ENCODE data around the gene SCAF4. TPM values are rescaled to one million over a fixed set of nuclear protein-coding genes. Genes with fewer than 3 reads are reported as not detected.

The SCAF4 gene
- total RNA-seq, 5 donors from 2014 or later (not counting 1 experiment from before 2014, with no cell fraction given) = 57.5 to 71.9 (median 62.4) TPM

- no peaks in the 10 kb centered on the region for H3K9me3 ChIP-seq
- no peaks in the 10 kb centered on the region for H3K4me1 ChIP-seq (ENCODE audit: control insufficient read depth in 1 of 2, extremely low read depth in 1 of 2, insufficient read depth in 2 of 2, low read length in 2 of 2)
- no peaks in the 10 kb centered on the region for H3K36me3 ChIP-seq (ENCODE audit: control insufficient read depth in 2 of 2, extremely low read depth in 1 of 2, insufficient read depth in 1 of 2, low read length in 1 of 2)
- Mint-ChIP-seq H3K27me3 (no peaks in the 10 kb centered on the region), H3K27ac (no peak overlapping the region), H3K9me3 (no peaks in the 10 kb centered on the region), H3K36me3 (peaks cover 3% of the 10 kb centered on the region), H3K4me1 (no peaks in the 10 kb centered on the region), H3K4me3 (no peak overlapping the region)
- CTCF ChIA-PET = no interaction called here
- 93% methylated on average over 6 of the region's 8 CpGs for whole genome bisulfite sequencing (ENCODE audit: insufficient coverage)
- H3K4me3 ChIP-seq (ENCODE audit: control insufficient read depth in 1 of 2, extremely low read depth in 1 of 2, low read length in 1 of 2) = no peak overlapping the region
- POLR2A ChIA-PET = no interaction called here
- H3K27me3 ChIP-seq (replicated peaks in 1 of 2; ENCODE audit: control insufficient read depth in 2 of 2, extremely low read depth in 1 of 2, insufficient read depth in 2 of 2, low read length in 1 of 2) = peaks cover 0 to 2% of the 10 kb centered on the region in 2 experiments
- ATAC-seq (replicated peaks in 1 of 4) (no peak), DNase-seq (no peak)
- no peak overlapping the region for H3K27ac ChIP-seq (ENCODE audit: low read length)
These were observed 101.8 kb downstream of the SCAF4 start for GRCh38 chr21:31629972-31630711.

- POLR2A ChIA-PET = no interaction called here
- WGBS (ENCODE audit: insufficient coverage) = 95% methylated on average over 3 of the region's 11 CpGs
- H3K27ac Mint-ChIP-seq = no peak overlapping the region
These were observed 106.9 kb downstream of the SCAF4 start for GRCh38 chr21:31624961-31625491.

GRCh38 chr21:31624181-31624580 lies 107.7 kb downstream of the SCAF4 start:
- Histone ChIP-seq H3K4me3 (ENCODE audit: control insufficient read depth in 1 of 2, extremely low read depth in 1 of 2, low read length in 1 of 2) (no peak overlapping the region), H3K27ac (ENCODE audit: low read length) (no peak overlapping the region), H3K4me1 (ENCODE audit: control insufficient read depth in 1 of 2, extremely low read depth in 1 of 2, insufficient read depth in 2 of 2, low read length in 2 of 2) (peaks cover 3 to 7% of the 10 kb centered on the region in 2 experiments), H3K27me3 (replicated peaks in 1 of 2; ENCODE audit: control insufficient read depth in 2 of 2, extremely low read depth in 1 of 2, insufficient read depth in 2 of 2, low read length in 1 of 2) (peaks cover 0 to 4% of the 10 kb centered on the region in 2 experiments), H3K36me3 (ENCODE audit: control insufficient read depth in 2 of 2, extremely low read depth in 1 of 2, insufficient read depth in 1 of 2, low read length in 1 of 2) (no peaks in the 10 kb centered on the region), H3K9me3 (no peaks in the 10 kb centered on the region)
- Mint-ChIP-seq H3K4me3 (no peak overlapping the region), H3K36me3 (no peaks in the 10 kb centered on the region), H3K27me3 (peaks cover 0 to 3% of the 10 kb centered on the region in 2 donors), H3K9me3 (peaks cover 0 to under 1% (median 0%) of the 10 kb centered on the region in 3 donors), H3K27ac (no peak overlapping the region), H3K4me1 (peaks cover 7 to 9% (median 9%) of the 10 kb centered on the region in 3 donors)
- CTCF ChIA-PET = no interaction called here
- DNase-seq = no peak
- WGBS (ENCODE audit: insufficient coverage) = no CpG with 5 or more reads among the region's 3 CpGs
- no peak for ATAC-seq (replicated peaks in 1 of 4)
- POLR2A ChIA-PET = interaction anchor here in 1 of 2 donors (0.5 kb wide), 1 partner anchor 65 kb away, joined by 3 read pairs; no protein-coding TSS in a partner anchor

More at GRCh38 chr21:31624961-31625491, 106.9 kb downstream of the SCAF4 start:
- ATAC-seq (replicated peaks in 1 of 4) (no peak), DNase-seq (no peak)
- Histone ChIP-seq H3K27me3 (replicated peaks in 1 of 2; ENCODE audit: control insufficient read depth in 2 of 2, extremely low read depth in 1 of 2, insufficient read depth in 2 of 2, low read length in 1 of 2) (peaks cover 0 to 4% of the 10 kb centered on the region in 2 experiments), H3K4me1 (ENCODE audit: control insufficient read depth in 1 of 2, extremely low read depth in 1 of 2, insufficient read depth in 2 of 2, low read length in 2 of 2) (peaks cover 3 to 7% of the 10 kb centered on the region in 2 experiments), H3K4me3 (ENCODE audit: control insufficient read depth in 1 of 2, extremely low read depth in 1 of 2, low read length in 1 of 2) (no peak overlapping the region), H3K36me3 (ENCODE audit: control insufficient read depth in 2 of 2, extremely low read depth in 1 of 2, insufficient read depth in 1 of 2, low read length in 1 of 2) (no peaks in the 10 kb centered on the region), H3K27ac (ENCODE audit: low read length) (no peak overlapping the region), H3K9me3 (no peaks in the 10 kb centered on the region)
- Mint-ChIP-seq H3K9me3 (no peaks in the 10 kb centered on the region), H3K27me3 (peaks cover 0 to 3% of the 10 kb centered on the region in 2 donors), H3K4me1 (peaks cover 7 to 9% (median 9%) of the 10 kb centered on the region in 3 donors), H3K36me3 (no peaks in the 10 kb centered on the region), H3K4me3 (no peak overlapping the region)
- CTCF ChIA-PET = no interaction called here

- peaks cover 7 to 9% (median 9%) of the 10 kb centered on the region in 3 donors for H3K4me1 Mint-ChIP-seq
- Histone ChIP-seq H3K4me1 (ENCODE audit: control insufficient read depth in 1 of 2, extremely low read depth in 1 of 2, insufficient read depth in 2 of 2, low read length in 2 of 2) (peaks cover 3 to 7% of the 10 kb centered on the region in 2 experiments), H3K27ac (ENCODE audit: low read length) (no peak overlapping the region), H3K27me3 (replicated peaks in 1 of 2; ENCODE audit: control insufficient read depth in 2 of 2, extremely low read depth in 1 of 2, insufficient read depth in 2 of 2, low read length in 1 of 2) (peaks cover 0 to 4% of the 10 kb centered on the region in 2 experiments), H3K4me3 (ENCODE audit: control insufficient read depth in 1 of 2, extremely low read depth in 1 of 2, low read length in 1 of 2) (no peak overlapping the region), H3K9me3 (no peaks in the 10 kb centered on the region), H3K36me3 (ENCODE audit: control insufficient read depth in 2 of 2, extremely low read depth in 1 of 2, insufficient read depth in 1 of 2, low read length in 1 of 2) (no peaks in the 10 kb centered on the region)
- H3K4me3 Mint-ChIP-seq = no peak overlapping the region
- POLR2A ChIA-PET = interaction anchor here in 1 of 2 donors (0.5 kb wide), 1 partner anchor 65 kb away, joined by 3 read pairs; no protein-coding TSS in a partner anchor
- DNase-seq = no peak
- no peaks in the 10 kb centered on the region for H3K36me3 Mint-ChIP-seq
- no peak for ATAC-seq (replicated peaks in 1 of 4)
- CTCF ChIA-PET = no interaction called here
- WGBS (ENCODE audit: insufficient coverage) = no CpG with 5 or more reads among the region's 6 CpGs
- H3K27ac Mint-ChIP-seq = no peak overlapping the region
- H3K27me3 Mint-ChIP-seq = peaks cover 0 to 3% of the 10 kb centered on the region in 2 donors
- peaks cover 0 to 4% (median 0%) of the 10 kb centered on the region in 3 donors for H3K9me3 Mint-ChIP-seq
These were observed 108.3 kb downstream of the SCAF4 start for GRCh38 chr21:31623664-31624063.

GRCh38 chr21:31622397-31622796 lies 109.5 kb downstream of the SCAF4 start:
- DNase-seq (no peak), ATAC-seq (replicated peaks in 1 of 4) (peak in 2 of 4 experiments; percentile 49 to 56)
- H3K27me3 Mint-ChIP-seq = peaks cover 0 to 3% of the 10 kb centered on the region in 2 donors
- Histone ChIP-seq H3K36me3 (ENCODE audit: control insufficient read depth in 2 of 2, extremely low read depth in 1 of 2, insufficient read depth in 1 of 2, low read length in 1 of 2) (no peaks in the 10 kb centered on the region), H3K27ac (ENCODE audit: low read length) (no peak overlapping the region), H3K4me3 (ENCODE audit: control insufficient read depth in 1 of 2, extremely low read depth in 1 of 2, low read length in 1 of 2) (no peak overlapping the region), H3K27me3 (replicated peaks in 1 of 2; ENCODE audit: control insufficient read depth in 2 of 2, extremely low read depth in 1 of 2, insufficient read depth in 2 of 2, low read length in 1 of 2) (peaks cover 0 to 4% of the 10 kb centered on the region in 2 experiments), H3K4me1 (ENCODE audit: control insufficient read depth in 1 of 2, extremely low read depth in 1 of 2, insufficient read depth in 2 of 2, low read length in 2 of 2) (peaks cover 3 to 7% of the 10 kb centered on the region in 2 experiments), H3K9me3 (no peaks in the 10 kb centered on the region)
- peaks cover 7 to 9% (median 9%) of the 10 kb centered on the region in 3 donors for H3K4me1 Mint-ChIP-seq
- POLR2A ChIA-PET = no interaction called here
- no CpG with 5 or more reads among the region's 3 CpGs for WGBS (ENCODE audit: insufficient coverage)
- CTCF ChIA-PET = interaction anchor here in 1 of 2 donors (0.6 kb wide), 1 partner anchor 31 kb away, joined by 3 read pairs; no protein-coding TSS in a partner anchor
- no peak overlapping the region for H3K4me3 Mint-ChIP-seq
- peaks cover 0 to 4% (median 0%) of the 10 kb centered on the region in 3 donors for H3K9me3 Mint-ChIP-seq
- H3K27ac Mint-ChIP-seq = no peak overlapping the region
- H3K36me3 Mint-ChIP-seq = no peaks in the 10 kb centered on the region
